Endothelial cell of umbilical vein (primary cell): ENCODE data around the gene EPHA8.

ENCODE experiments used
- CTCF ChIP-seq, 2 donors: IDR thresholded peaks; 1 replicate in 1 of 2; 2 replicates in 1 of 2; pipeline ENCODE4 v1.5.1; 2011; ENCODE audit warnings: low read length in 2 of 2, mild to moderate bottlenecking in 2 of 2, moderate library complexity in 2 of 2, control low read depth in 1 of 2, inconsistent platforms in 1 of 2, low read depth in 1 of 2; ENCODE audit not compliant: insufficient read depth in 1 of 2; ENCODE audit errors: extremely low read depth in 1 of 2
- EZH2 ChIP-seq: IDR thresholded peaks from 2 replicates; pipeline ENCODE4 v1.6.1; 2012; ENCODE audit warnings: borderline replicate concordance, low read depth, mild to moderate bottlenecking, moderate library complexity, low read length, inconsistent platforms; ENCODE audit not compliant: severe bottlenecking
- MAX ChIP-seq: IDR thresholded peaks from 2 replicates; pipeline ENCODE4 v1.6.1; 2011; ENCODE audit not compliant: insufficient read depth, insufficient read length
- POLR2A ChIP-seq: IDR thresholded peaks from 2 replicates; pipeline ENCODE4 v1.6.1; 2012; ENCODE audit warnings: low read depth, mild to moderate bottlenecking, control low read depth, low read length
- POLR2AphosphoS5 ChIP-seq: IDR thresholded peaks from 2 replicates; pipeline ENCODE4 v1.6.1; 2012; ENCODE audit warnings: low read depth, mild to moderate bottlenecking, control low read depth, low read length, moderate library complexity; ENCODE audit not compliant: insufficient read depth

GRCh38 chr1:22592919-22593790, 29.9 kb downstream of the EPHA8 start:
- TF ChIP-seq POLR2A (no peak), CTCF (IDR thresholded peaks at IDR 0.05; ENCODE audit: extremely low read depth in 1 of 2, insufficient read depth in 1 of 2, low read depth in 1 of 2, low read length in 2 of 2) (no peak), MAX (no peak), POLR2AphosphoS5 (no peak), EZH2 (no peak)
